LoVo (cell line): ENCODE results near the gene PICK1.
A peak's percentile ranks its signal among the peaks of the same experiment; 100 is the strongest.

Source experiments
- DNase-seq: peaks from one replicate; pipeline ENCODE4 v3.0.0-alpha.2; 2016; ENCODE audit warnings: low spot score

PICK1 gene

GRCh38 chr22:38049812-38050619 lies 7.2 kb upstream of the PICK1 start:
- no peak for DNase-seq

DNA sequence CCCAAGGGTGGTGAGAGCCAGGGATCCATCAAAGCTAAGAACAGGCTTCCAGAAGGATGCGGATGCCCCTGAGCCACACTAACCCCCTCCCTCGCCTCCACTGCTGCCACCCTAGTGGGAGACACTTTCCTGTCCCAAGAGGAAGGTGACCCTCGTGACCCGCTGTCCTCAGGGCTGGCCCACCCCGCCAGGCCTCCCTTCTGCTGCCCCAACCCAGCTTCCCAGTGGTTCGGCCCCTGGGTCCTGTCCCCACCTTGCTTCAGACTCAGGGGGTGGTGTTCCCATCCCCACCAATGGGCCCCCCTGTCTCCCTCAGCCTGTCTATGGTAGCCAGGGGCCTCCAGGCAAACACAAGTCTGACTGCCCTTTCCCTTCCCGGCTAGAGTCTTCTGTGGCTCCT lies 6.5 kb upstream of the PICK1 start:
- no peak for DNase-seq

GRCh38 chr22:38051261-38051660 lies 5.9 kb upstream of the PICK1 start:
- DNase-seq: no peak

GRCh38 chr22:38051900-38052862 lies 5.0 kb upstream of the PICK1 start:
- DNase-seq: peak; percentile 86

GRCh38 chr22:38062791-38063190 lies 5.6 kb downstream of the PICK1 start:
- DNase-seq: no peak

DNA sequence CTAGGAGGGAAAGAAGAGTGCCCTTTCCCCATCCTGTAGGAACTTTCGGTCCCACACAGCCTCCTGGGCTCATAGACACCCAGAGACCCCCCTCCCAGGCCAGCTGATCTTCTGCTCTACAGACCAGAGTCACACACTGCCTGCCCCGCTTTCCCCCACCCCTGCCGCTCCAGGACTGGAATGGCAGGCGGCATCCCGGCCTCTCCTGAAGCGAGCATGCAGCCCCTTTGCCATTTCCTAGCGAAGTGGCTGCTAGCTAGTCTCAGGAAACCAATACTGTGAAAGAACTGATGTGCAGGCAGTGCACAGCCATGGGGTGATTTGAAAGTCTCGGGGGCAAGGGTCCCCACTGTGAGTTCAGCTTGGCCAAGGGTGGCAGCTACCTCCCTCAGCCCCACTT lies 8.3 kb downstream of the PICK1 start:
- DNase-seq: no peak

- no peak for DNase-seq
Observed at GRCh38 chr22:38066381-38067027, 9.3 kb downstream of the PICK1 start.

GRCh38 chr22:38067028-38067415 lies 9.8 kb downstream of the PICK1 start:
- no peak for DNase-seq

- no peak for DNase-seq
Observed at GRCh38 chr22:38067761-38068360, 10.7 kb downstream of the PICK1 start.

- DNase-seq: no peak
Observed at GRCh38 chr22:38068641-38069371, 11.6 kb downstream of the PICK1 start.

- DNase-seq: no peak
Observed at GRCh38 chr22:38069372-38070249, 12.4 kb downstream of the PICK1 start.

GRCh38 chr22:38070250-38070921 lies 13.2 kb downstream of the PICK1 start:
- no peak for DNase-seq

DNA sequence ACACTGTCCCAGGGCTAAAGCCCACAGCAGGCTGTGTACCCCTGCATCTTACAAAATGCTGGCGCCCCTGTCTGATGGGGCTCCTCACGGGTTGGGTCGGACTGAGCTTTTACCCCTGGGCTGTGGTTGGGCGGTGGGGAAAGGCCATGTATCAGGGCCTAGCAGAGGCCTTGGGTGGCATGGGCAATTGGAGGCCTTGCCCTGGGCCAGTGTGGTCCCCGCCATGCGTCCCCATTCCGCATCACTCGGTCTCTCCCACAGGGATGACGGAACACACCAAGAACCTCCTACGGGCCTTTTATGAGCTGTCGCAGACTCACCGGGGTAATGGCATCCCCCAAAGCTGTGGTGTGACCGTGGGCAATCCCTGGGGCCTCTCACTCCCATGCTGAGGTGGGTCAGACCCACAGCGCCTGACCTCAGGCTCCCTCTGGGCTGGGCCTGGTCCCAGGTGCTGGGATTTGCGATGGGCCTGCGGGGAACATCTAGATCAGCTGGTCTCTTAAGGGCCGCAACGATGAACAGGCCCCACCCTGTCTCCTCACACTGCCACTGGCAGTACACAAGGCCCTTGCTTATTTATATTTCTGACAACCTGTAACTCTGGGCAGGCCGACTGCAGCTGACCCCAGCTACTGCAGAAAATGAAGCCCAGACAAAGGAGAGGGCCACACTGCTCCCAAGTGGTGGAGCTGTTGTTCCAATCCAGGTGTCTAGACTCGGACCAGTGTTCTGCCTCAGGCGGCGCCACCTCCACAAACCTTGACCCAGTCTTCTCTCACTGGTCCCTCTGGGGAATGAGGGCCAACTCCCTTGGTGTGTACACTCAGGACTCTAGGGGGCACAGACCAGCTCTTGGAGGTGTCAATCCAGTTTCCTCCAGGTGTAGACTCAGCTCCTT lies 14.5 kb downstream of the PICK1 start:
- DNase-seq: no peak

DNA sequence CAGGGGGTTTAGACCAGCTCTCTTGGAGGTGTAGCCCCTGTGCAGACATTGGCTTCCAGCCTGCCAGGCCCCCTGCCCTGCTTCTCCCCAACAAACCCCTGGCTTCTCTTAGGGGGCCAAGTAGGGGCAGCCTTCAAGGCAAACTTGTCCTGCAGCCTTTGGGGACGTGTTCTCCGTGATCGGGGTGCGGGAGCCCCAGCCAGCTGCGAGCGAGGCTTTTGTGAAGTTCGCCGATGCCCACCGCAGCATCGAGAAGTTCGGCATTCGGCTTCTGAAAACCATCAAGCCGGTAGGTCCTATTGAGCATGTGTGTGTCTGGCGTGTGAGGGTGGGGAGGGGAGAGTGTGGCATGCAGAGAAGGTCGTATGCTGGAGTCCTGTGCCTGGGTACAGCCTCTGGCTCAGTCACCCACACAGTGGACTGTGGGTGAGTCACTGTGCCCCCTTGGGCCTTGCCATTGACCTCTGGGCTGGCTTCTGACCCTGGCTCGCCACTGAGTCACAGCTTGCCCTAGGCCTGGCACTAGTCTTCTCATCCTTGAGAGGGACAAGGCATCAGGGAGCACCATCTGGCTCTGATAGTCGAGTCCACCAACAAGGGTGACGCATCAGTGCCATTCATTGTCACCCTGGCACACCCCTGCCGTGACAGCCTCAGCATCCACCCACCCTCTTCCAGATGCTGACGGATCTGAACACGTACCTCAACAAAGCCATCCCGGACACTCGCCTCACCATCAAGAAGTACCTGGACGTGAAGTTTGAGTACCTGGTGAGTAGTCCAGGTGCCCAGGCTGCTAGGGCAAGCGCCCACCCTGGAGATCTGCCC lies 15.3 kb downstream of the PICK1 start:
- DNase-seq: no peak

GRCh38 chr22:38073150-38074130 lies 16.2 kb downstream of the PICK1 start:
- DNase-seq: no peak
